Liver (tissue), 9 donors: ENCODE results near the gene KLHL28. TPM values are rescaled to one million over a fixed set of nuclear protein-coding genes. Genes with fewer than 3 reads are reported as not detected.

Experiments
- DNase-seq: peaks from one replicate; pipeline ENCODE4 v3.0.0-alpha.2; 2017; ENCODE audit warnings: low spot score
- H3K27ac ChIP-seq, 2 donors: one replicate each; pipeline ENCODE4 v1.7.0; 2013; ENCODE audit warnings: inconsistent platforms in 2 of 2, low read length in 2 of 2, control low read depth in 1 of 2, low read depth in 1 of 2, mild to moderate bottlenecking in 1 of 2
- H3K27me3 ChIP-seq, 4 donors: one replicate each; pipeline versions ENCODE4 v1.6.1 to v1.7.0; 2013; ENCODE audit warnings: low read length in 3 of 4, inconsistent platforms in 1 of 4, mild to moderate bottlenecking in 1 of 4, moderate library complexity in 1 of 4; ENCODE audit not compliant: control insufficient read depth in 4 of 4, insufficient read depth in 4 of 4
- H3K36me3 ChIP-seq, 4 donors: one replicate each; pipeline versions ENCODE4 v1.6.1 to v1.7.0; 2013; ENCODE audit warnings: low read length in 3 of 4, mild to moderate bottlenecking in 3 of 4, low read depth in 1 of 4, moderate library complexity in 1 of 4; ENCODE audit not compliant: control insufficient read depth in 4 of 4, insufficient read depth in 3 of 4
- H3K4me1 ChIP-seq, 4 donors: one replicate each; pipeline versions ENCODE4 v1.6.1 to v1.7.0; 2013; ENCODE audit warnings: low read length in 3 of 4, mild to moderate bottlenecking in 3 of 4, moderate library complexity in 1 of 4; ENCODE audit not compliant: control insufficient read depth in 4 of 4, insufficient read depth in 4 of 4
- H3K4me3 ChIP-seq, 3 donors: one replicate each; pipeline versions ENCODE4 v1.6.1 to v1.7.0; 2013; ENCODE audit warnings: low read length in 3 of 3, control low read depth in 1 of 3, low read depth in 1 of 3, mild to moderate bottlenecking in 1 of 3
- H3K9ac ChIP-seq, 2 donors: one replicate each; pipeline ENCODE4 v1.7.0; 2013; ENCODE audit warnings: low read length in 2 of 2, mild to moderate bottlenecking in 2 of 2, moderate library complexity in 2 of 2, control low read depth in 1 of 2, low read depth in 1 of 2
- H3K9me3 ChIP-seq, 4 donors: one replicate each; pipeline versions ENCODE4 v1.6.1 to v1.7.0; 2013; ENCODE audit warnings: low read length in 3 of 4; ENCODE audit not compliant: control insufficient read depth in 4 of 4
- EGR1 ChIP-seq, 2 donors: IDR thresholded peaks; 2 replicates each; pipeline ENCODE4 v1.6.1; 2016 to 2018; ENCODE audit warnings: antibody characterized with exemption in 2 of 2, low read depth in 2 of 2
- FOXA1 ChIP-seq: IDR thresholded peaks from 2 replicates; pipeline ENCODE4 v1.6.1; 2016; ENCODE audit warnings: antibody characterized with exemption
- FOXA2 ChIP-seq: IDR thresholded peaks from 2 replicates; pipeline ENCODE4 v1.6.1; 2016; ENCODE audit warnings: antibody characterized with exemption
- GABPA ChIP-seq, 2 donors: IDR thresholded peaks in 1 of 2; conservative IDR thresholded peaks in 1 of 2; 2 replicates each; pipeline ENCODE4 v1.6.1; 2016; ENCODE audit warnings: antibody characterized with exemption in 2 of 2, mild to moderate bottlenecking in 1 of 2, moderate library complexity in 1 of 2
- HNF4A ChIP-seq, 2 donors: conservative IDR thresholded peaks; 2 replicates each; pipeline ENCODE4 v1.6.1; 2016; ENCODE audit warnings: antibody characterized with exemption in 2 of 2, mild to moderate bottlenecking in 2 of 2
- HNF4G ChIP-seq: IDR thresholded peaks from 2 replicates; pipeline ENCODE4 v1.6.1; 2016; ENCODE audit warnings: antibody characterized with exemption
- JUND ChIP-seq, 2 donors: IDR thresholded peaks; 2 replicates each; pipeline ENCODE4 v1.6.1; 2016; ENCODE audit warnings: antibody characterized with exemption in 2 of 2
- MAX ChIP-seq: IDR thresholded peaks from 2 replicates; pipeline ENCODE4 v1.6.1; 2016; ENCODE audit warnings: antibody characterized with exemption
- NR2F2 ChIP-seq: IDR thresholded peaks from 2 replicates; pipeline ENCODE4 v1.6.1; 2016; ENCODE audit warnings: antibody characterized with exemption
- RAD21 ChIP-seq, 2 donors: IDR thresholded peaks; 2 replicates each; pipeline ENCODE4 v1.6.1; 2016; ENCODE audit warnings: antibody characterized with exemption in 2 of 2, mild to moderate bottlenecking in 2 of 2
- REST ChIP-seq: IDR thresholded peaks from 2 replicates; pipeline ENCODE4 v1.6.1; 2016; ENCODE audit warnings: antibody characterized with exemption, mild to moderate bottlenecking
- RXRA ChIP-seq, 2 donors: IDR thresholded peaks; 2 replicates each; pipeline ENCODE4 v1.6.1; 2017 to 2018; ENCODE audit warnings: antibody characterized with exemption in 2 of 2, mild to moderate bottlenecking in 1 of 2
- SP1 ChIP-seq: IDR thresholded peaks from 2 replicates; pipeline ENCODE4 v1.6.1; 2018; ENCODE audit warnings: antibody characterized with exemption, mild to moderate bottlenecking
- TAF1 ChIP-seq: conservative IDR thresholded peaks from 2 replicates; pipeline ENCODE4 v1.6.1; 2016; ENCODE audit warnings: antibody characterized with exemption, mild to moderate bottlenecking
- WGBS: extraction: QIAGEN DNeasy Blood & Tissue Kit; methylation state at CpG from one replicate; pipeline ENCODE4 v1.1.7; 2013; 5-methylcytosine and 5-hydroxymethylcytosine counted together
- polyA plus RNA-seq, 2 donors: library from polyadenylated mRNA; stranded (reverse) in 1 of 2; unstranded in 1 of 2; fragments of 200-250 nt in 1 of 2; fragments of >200 nt in 1 of 2; fragmentation: Nextera tagmentation in 1 of 2; extraction: Ambion mirVana in 1 of 2; gene quantifications; one replicate each; pipeline versions ENCODE4 v1.2.1 to v1.2.3, GENCODE V29; 2013 to 2015
- total RNA-seq, 2 donors: library from RNA; depleted of rRNA; stranded (reverse); fragments of >200 nt; gene quantifications; one replicate each; pipeline ENCODE4 v1.2.3, GENCODE V29; 2014
- TF ChIP-seq, protein P1 (sequence below): IDR thresholded peaks from 2 replicates; pipeline ENCODE4 v1.6.1; 2016; ENCODE audit warnings: antibody characterized with exemption
- TF ChIP-seq, protein P2 (sequence below): IDR thresholded peaks from 2 replicates; pipeline ENCODE4 v1.6.1; 2016; ENCODE audit warnings: antibody characterized with exemption
- TF ChIP-seq, protein P3 (sequence below): fragments of 150-350 bp; IDR thresholded peaks from 2 replicates; pipeline ENCODE4 v1.5.1; 2017; ENCODE audit warnings: improper control_type of control experiment, low read depth, low read length; ENCODE audit not compliant: missing input control
- donor health status: healthy.
- donor health status: healthy.
- donor health status: healthy.
- donor health status: healthy.
- donor health status: healthy.

The KLHL28 gene
- total and polyA plus RNA-seq, 4 donors, result 2.3 to 7.9 (median 5.7) TPM

DNA sequence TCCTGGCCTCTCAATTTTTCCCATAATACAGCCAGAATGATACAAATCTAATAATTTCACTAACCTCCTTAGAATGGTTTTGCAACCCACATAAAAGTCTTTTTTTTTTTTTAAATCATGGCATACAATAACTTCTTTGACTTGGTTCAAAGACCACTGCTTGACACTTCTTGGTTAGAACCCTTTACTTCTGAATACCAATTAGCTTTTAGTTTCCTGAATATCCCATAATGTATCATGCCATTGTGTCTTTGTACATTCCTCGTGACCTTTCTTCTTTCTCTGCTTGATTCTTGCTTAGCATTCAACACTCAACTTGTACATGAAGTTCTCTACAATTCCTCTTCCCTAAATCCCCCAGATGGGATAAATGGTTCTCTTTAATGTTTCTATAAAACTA lies 19.3 kb downstream of the KLHL28 start:
- Histone ChIP-seq H3K4me1 (no peaks in the 10 kb centered on the region), H3K36me3 (peaks cover 2 to 27% (median 23%) of the 10 kb centered on the region in 4 donors), H3K27me3 (no peaks in the 10 kb centered on the region), H3K9me3 (no peaks in the 10 kb centered on the region), H3K4me3 (no peak overlapping the region), H3K9ac (no peak overlapping the region), H3K27ac (no peak overlapping the region)
- DNase-seq, result no peak
- TF ChIP-seq NR2F2 (no peak), HNF4A (conservative IDR thresholded peaks at IDR 0.05) (no peak), GABPA (IDR thresholded peaks at IDR 0.05 in 1 of 2, conservative IDR thresholded peaks at IDR 0.05 in 1 of 2) (no peak), EGR1 (IDR thresholded peaks at IDR 0.05; ENCODE audit: low read depth in 2 of 2) (no peak), JUND (IDR thresholded peaks at IDR 0.05) (no peak), RXRA (IDR thresholded peaks at IDR 0.05) (no peak), MAX (no peak), SP1 (no peak), REST (no peak), FOXA1 (no peak), HNF4G (no peak), TAF1 (no peak)
- TF ChIP-seq, protein P1, sequence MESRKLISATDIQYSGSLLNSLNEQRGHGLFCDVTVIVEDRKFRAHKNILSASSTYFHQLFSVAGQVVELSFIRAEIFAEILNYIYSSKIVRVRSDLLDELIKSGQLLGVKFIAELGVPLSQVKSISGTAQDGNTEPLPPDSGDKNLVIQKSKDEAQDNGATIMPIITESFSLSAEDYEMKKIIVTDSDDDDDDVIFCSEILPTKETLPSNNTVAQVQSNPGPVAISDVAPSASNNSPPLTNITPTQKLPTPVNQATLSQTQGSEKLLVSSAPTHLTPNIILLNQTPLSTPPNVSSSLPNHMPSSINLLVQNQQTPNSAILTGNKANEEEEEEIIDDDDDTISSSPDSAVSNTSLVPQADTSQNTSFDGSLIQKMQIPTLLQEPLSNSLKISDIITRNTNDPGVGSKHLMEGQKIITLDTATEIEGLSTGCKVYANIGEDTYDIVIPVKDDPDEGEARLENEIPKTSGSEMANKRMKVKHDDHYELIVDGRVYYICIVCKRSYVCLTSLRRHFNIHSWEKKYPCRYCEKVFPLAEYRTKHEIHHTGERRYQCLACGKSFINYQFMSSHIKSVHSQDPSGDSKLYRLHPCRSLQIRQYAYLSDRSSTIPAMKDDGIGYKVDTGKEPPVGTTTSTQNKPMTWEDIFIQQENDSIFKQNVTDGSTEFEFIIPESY, result no peak
- TF ChIP-seq, protein P2, sequence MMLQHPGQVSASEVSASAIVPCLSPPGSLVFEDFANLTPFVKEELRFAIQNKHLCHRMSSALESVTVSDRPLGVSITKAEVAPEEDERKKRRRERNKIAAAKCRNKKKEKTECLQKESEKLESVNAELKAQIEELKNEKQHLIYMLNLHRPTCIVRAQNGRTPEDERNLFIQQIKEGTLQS, result no peak
- TF ChIP-seq, protein P3, sequence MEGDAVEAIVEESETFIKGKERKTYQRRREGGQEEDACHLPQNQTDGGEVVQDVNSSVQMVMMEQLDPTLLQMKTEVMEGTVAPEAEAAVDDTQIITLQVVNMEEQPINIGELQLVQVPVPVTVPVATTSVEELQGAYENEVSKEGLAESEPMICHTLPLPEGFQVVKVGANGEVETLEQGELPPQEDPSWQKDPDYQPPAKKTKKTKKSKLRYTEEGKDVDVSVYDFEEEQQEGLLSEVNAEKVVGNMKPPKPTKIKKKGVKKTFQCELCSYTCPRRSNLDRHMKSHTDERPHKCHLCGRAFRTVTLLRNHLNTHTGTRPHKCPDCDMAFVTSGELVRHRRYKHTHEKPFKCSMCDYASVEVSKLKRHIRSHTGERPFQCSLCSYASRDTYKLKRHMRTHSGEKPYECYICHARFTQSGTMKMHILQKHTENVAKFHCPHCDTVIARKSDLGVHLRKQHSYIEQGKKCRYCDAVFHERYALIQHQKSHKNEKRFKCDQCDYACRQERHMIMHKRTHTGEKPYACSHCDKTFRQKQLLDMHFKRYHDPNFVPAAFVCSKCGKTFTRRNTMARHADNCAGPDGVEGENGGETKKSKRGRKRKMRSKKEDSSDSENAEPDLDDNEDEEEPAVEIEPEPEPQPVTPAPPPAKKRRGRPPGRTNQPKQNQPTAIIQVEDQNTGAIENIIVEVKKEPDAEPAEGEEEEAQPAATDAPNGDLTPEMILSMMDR, result no peak
- WGBS, result 98% methylated on average over 1 of the region's 1 CpG

GRCh38 chr14:44941591-44941990 lies 20.2 kb downstream of the KLHL28 start:
- 98% methylated on average over 2 of the region's 2 CpGs for WGBS
- no peak for DNase-seq
- H3K4me3 ChIP-seq, result no peak overlapping the region
- no peak overlapping the region for H3K9ac ChIP-seq
- H3K36me3 ChIP-seq, result peaks cover 2 to 25% (median 23%) of the 10 kb centered on the region in 4 donors
- no peaks in the 10 kb centered on the region for H3K4me1 ChIP-seq
- no peaks in the 10 kb centered on the region for H3K27me3 ChIP-seq
- H3K27ac ChIP-seq, result no peak overlapping the region
- no peaks in the 10 kb centered on the region for H3K9me3 ChIP-seq
- TF ChIP-seq GABPA (IDR thresholded peaks at IDR 0.05 in 1 of 2, conservative IDR thresholded peaks at IDR 0.05 in 1 of 2) (no peak), HNF4G (no peak), SP1 (no peak), RAD21 (IDR thresholded peaks at IDR 0.05) (no peak), RXRA (IDR thresholded peaks at IDR 0.05) (no peak), FOXA2 (no peak), EGR1 (IDR thresholded peaks at IDR 0.05; ENCODE audit: low read depth in 2 of 2) (no peak), REST (no peak), FOXA1 (no peak)
- TF ChIP-seq, protein P3, result no peak
- TF ChIP-seq, protein P2, result no peak
